GM12875 (cell line): ENCODE data around the gene KCNG2.

Source experiments
- H3K4me3 ChIP-seq: one replicate; pipeline ENCODE4 v1.5.1; 2011; ENCODE audit warnings: low read depth, low read length, control low read depth
- TF ChIP-seq, protein P1 (sequence below): IDR thresholded peaks from 2 replicates; pipeline ENCODE4 v1.5.1; 2011; ENCODE audit warnings: low read depth, mild to moderate bottlenecking, control low read depth, inconsistent platforms, low read length, moderate library complexity, borderline replicate concordance; ENCODE audit not compliant: insufficient read depth

Gene KCNG2

DNA sequence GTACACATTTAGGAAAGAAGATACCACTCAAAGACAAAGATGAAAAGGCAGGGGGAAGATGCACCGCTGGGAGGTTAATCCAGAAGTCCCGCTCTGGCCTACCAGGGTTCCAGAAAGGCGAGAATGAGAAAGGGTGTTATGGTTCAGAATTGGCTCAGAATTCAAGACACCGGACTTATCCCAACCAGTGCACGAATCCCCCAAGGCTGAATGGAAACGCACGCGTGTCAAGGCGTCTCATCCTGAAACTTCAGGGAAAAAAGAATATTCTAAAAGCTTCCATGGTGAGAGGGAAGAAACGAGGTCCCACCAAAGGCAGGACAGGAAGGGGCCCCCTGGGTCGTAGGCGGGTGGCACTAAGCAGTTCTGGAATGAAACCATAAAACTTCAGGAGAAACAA lies 81.8 kb downstream of the KCNG2 start:
- TF ChIP-seq, protein P1, sequence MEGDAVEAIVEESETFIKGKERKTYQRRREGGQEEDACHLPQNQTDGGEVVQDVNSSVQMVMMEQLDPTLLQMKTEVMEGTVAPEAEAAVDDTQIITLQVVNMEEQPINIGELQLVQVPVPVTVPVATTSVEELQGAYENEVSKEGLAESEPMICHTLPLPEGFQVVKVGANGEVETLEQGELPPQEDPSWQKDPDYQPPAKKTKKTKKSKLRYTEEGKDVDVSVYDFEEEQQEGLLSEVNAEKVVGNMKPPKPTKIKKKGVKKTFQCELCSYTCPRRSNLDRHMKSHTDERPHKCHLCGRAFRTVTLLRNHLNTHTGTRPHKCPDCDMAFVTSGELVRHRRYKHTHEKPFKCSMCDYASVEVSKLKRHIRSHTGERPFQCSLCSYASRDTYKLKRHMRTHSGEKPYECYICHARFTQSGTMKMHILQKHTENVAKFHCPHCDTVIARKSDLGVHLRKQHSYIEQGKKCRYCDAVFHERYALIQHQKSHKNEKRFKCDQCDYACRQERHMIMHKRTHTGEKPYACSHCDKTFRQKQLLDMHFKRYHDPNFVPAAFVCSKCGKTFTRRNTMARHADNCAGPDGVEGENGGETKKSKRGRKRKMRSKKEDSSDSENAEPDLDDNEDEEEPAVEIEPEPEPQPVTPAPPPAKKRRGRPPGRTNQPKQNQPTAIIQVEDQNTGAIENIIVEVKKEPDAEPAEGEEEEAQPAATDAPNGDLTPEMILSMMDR = no peak
- H3K4me3 ChIP-seq = no peak overlapping the region

DNA sequence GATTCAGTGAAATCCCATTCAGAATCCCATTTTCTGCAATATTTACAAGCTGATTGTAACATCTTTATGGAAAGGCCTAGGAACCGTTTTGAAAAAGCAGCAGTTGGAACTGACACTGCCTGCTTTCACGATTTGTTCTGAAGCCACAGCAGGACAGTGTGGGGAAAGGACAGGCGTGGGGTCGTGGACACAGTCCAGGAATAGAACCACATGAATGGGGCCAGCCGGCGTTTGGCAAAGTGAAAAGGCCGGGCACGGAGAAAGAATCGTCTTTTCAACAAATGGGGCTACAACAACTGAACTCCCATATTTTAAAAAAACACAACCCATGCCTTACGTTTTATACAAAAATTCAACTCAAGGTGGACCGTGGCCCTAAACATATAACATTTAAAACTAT lies 84.0 kb downstream of the KCNG2 start:
- TF ChIP-seq, protein P1 = no peak
- no peak overlapping the region for H3K4me3 ChIP-seq

DNA sequence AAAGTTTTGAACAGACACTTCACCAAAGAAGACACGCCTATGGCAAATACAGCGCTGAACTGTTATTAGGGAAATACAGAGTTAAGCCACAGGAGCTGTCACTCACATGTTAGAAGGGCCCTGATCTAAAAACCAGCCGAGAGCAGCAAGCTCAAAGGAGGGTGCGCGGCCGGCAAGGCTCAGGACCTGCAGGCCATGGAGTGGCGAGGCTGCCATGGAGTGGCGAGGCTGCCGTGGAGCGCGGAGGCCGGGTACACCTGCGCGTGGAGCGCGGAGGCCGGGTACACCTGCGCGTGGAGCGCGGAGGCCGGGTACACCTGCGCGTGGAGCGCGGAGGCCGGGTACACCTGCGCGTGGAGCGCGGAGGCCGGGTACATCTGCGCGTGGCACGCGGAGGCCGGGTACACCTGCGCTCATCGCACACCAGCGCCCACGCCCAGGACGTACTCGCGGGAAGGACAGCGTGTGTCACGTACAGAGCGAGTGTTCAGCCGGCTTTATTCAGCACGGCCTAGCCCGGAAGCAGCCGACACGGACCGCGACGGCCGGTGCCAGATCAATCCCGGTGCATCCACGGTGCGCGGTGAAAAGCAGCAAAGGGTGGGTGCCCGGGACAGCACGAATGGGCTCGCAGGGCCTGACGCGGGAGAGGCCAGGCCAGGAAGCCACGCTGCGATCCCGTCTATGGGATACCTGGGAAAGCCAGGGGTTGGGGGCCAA lies 84.9 kb downstream of the KCNG2 start:
- no peak overlapping the region for H3K4me3 ChIP-seq
- TF ChIP-seq, protein P1 = no peak

DNA sequence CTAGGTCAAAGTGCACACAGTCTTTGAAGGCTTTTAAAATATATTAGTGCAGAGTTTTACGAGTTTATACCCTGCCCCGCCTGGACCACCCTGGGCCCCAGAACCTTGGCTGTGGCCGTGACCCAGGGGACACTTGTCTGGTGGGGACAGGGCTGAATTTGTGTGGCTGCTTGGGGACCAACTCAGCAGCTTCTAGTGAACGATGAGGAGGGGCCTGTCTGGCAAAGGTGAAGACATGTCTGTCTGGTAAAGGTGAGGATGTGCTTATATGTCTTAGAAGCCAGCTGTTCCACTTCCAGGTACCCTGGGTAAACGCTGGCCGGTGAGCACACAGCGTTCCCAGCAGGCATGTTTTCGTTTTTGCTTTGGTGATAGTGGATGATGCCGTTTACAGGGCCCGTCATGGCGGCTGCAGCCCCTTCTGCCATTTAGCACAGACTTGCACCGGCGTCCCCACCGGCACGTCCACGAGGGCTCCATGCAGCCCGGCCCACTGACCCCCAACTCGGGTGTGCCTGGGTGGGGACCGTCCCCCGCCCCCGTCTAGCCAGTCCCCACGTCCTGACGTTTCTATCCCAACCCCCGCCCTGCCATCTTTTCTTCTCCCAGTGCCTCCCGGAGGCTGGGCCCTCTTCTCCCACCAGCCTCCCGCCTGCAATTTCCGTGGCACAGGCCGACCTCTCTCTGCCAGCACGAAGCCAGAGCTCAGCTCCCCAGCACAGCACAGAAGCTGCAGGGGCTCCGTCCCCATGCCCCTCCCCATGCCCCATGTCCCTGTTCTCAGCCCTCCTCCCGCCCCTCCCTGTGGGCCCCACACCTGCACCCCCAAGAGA lies 85.9 kb downstream of the KCNG2 start:
- TF ChIP-seq, protein P1 = no peak

DNA sequence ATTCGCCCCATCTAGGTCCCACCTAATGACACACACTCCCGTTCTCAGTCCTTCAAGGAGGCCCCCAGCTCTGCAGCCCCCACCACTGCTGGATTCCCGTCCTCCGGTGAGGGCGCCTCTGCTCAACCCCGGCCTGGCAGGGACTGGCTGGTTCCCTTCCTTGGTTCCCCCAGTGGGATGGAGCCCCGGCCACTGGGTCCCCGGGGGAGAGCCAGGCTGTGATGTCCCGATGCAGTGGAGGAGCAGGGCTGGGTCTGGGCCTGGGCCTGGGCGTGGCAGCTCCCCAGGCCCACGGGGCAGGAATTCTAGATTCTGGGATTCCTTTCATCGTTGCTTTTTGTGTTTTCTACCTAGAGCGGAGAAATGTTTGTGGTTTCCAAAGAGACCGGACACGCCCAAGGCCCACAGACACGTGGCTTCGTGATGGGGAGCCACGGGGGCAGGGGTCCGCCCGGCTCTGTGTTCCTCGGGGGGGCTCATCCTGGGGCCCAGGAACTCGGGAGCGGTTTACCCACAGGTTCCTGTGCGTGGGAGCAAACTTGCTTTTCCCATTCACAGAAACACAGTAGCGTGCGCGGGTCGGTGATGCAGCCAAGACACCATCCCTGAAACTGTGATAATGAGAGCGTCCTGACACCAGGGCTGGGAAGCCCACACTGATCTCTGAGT lies 86.7 kb downstream of the KCNG2 start:
- TF ChIP-seq, protein P1 = no peak
- no peak overlapping the region for H3K4me3 ChIP-seq

More for the DNA sequence above, 85.9 kb downstream of the KCNG2 start:
- no peak overlapping the region for H3K4me3 ChIP-seq

DNA sequence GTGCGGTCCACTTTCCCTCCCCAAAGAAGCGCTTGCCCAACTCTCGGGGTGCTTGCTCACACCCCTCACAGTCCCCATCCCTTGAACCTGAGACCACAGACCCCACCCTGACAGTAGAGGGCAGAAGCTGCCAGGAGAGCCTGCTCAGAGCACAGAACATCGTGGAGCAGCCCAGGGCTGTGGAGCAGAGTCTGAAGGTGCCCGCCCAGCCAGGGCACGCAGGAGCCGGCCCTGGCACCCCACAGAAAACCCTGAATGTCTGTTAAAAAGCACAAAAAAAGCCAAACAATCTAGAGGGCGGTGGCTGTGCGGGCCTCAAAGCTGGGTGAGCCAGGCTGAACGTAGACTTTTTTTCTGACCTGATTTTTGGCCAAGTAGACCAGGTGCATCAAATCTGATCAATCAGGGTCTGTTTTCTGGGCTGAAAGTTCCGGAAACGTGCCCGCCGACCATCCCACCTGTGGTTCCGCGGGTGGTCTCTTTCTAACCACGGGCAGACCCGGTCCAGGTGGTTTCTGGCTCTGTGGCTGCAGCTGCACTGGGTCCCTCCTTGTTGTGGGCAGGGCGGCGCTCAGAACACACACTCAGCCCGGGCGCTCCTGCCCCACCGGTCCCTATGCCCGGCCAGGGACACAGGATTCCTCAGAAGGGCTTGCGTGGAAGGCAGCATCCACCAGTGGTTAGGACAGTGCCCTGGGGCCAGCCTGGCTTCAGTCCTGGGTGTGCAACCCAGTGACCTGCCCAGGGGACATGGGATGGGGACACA lies 87.4 kb downstream of the KCNG2 start:
- TF ChIP-seq, protein P1 = no peak
- H3K4me3 ChIP-seq = no peak overlapping the region
